ENCODE results near the gene OR4M2.
"Not testable (repeated sequence)": the region's sequence is repeated elsewhere in the genome, so short reads cannot be mapped to it uniquely, and the experiment has no call there.

DNA sequence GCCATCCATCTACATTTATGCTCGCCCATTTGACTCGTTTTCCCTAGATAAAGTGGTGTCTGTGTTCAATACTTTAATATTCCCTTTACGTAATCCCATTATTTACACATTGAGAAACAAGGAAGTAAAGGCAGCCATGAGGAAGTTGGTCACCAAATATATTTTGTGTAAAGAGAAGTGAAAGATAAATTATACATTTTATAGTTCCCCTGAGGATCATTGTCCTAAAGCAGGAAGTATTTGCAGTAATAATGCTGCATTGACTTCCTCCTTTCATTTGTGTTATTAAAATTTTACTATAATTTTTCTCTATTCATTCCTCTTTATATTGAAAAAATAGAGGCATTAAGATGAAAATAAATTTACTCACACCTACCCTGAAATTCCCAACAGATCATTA lies 1.1 kb downstream of the OR4M2 start:
- TF ChIP-seq EZH2 (IDR thresholded peaks at IDR 0.05; ENCODE audit: low read length, unreplicated experiment); EZH2phosphoT487 (IDR thresholded peaks at IDR 0.05; ENCODE audit: borderline replicate concordance, low read length): not testable (repeated sequence)

Data from PC-3 (cell line).